GM18867 (cell line): ENCODE data around the gene SFXN3.
A peak's percentile ranks its signal among the peaks of the same experiment; 100 is the strongest.

ENCODE experiments used
- ATAC-seq: cut with Tn5 transposase; IDR thresholded peaks from one replicate; pipeline ENCODE4 v1.9.1; 2021; ENCODE audit warnings: mild to moderate bottlenecking, moderate library complexity; ENCODE audit not compliant: unreplicated experiment

The SFXN3 gene

DNA sequence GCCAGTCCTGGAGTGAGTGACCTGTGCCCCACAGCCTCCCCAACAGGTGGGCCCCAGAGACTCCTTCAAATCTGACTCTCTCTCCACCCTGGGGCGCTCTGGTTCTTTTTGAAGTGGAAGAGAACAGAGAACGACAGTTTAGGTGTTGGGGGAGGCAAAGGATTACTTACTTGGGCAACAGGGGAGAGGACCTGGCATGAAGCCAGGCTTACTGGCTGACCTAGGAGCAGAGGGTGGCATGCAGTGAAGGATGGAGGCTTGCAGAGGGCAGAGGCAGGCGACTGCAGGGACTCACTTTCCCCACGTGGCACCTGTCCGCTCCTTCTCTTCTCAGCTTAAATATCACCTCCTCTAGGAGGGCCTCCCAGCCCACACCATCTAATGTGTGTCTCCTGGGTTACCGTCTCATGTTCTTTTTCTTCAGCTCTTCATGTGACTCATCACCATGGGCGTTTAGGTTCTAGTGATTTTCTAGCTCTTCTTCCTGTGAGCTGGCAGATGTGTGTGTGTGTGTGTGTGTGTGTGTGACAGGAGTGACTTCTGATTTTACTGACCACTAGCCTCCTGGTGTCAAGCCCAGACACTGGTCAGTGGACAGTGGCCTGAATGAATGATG is 16.0 kb upstream of the SFXN3 start:
- no peak for ATAC-seq

DNA sequence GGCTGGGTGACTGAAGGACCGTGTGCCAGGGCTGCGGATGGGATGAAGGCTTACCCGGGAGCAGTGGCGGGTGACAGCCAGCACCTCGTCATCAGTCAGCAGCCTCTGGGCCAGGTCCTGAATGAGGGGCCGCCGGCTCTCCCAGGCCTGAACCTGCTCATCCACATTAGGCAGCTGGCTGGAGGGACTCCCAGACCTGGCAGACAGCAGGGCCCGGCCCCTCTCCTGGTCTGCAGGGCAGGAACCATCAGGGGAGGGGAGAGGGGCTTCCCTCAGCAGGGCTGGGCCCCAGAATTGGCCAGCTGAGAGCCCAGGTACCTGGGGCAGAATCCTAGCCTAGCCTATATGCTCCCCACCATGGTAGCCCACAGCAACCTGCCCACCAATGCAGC is 15.5 kb upstream of the SFXN3 start:
- no peak for ATAC-seq

DNA sequence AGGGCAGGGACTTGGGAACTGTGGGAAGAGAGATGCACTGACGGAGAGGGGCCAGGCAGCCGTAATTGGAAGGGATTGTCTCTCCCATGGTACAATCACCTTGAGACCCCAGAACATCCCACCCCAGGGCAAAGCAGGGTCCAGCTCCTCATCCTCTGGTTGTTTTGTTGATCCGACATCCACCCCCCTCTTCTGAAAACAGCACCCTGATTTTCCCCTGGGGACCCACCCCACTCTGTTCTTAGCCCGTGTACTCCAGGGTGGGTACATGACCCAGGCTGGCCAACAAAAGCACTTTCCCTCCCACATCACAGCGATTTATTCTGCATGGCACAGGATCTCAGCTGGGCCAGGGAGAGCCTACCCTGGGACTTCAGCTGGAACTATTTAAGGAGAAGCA is 14.2 kb upstream of the SFXN3 start:
- no peak for ATAC-seq

DNA sequence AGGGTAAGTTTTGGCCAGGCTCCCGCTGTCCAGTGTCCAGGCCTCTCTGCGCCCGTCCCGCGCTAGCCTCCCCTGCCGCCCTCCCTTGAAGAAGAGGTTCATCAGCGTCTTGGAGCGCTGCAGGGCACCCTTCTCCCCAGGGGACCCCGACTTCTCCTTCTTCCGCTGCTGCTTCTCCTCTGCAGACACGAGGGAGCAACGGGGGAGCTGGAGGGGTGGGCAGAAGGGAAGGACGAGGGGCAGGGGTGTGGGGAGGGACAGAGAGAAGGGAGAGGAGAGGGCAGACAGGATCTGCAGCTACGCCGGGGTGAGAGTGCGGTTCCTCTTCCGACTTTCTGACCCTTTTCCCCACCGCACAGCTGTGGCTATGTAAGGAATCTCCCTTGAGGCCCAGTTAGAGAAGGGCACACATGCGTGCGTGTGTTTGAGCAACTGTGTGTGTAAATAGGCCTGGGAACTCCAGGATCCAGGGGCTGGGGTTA is 12.9 kb upstream of the SFXN3 start:
- no peak for ATAC-seq

DNA sequence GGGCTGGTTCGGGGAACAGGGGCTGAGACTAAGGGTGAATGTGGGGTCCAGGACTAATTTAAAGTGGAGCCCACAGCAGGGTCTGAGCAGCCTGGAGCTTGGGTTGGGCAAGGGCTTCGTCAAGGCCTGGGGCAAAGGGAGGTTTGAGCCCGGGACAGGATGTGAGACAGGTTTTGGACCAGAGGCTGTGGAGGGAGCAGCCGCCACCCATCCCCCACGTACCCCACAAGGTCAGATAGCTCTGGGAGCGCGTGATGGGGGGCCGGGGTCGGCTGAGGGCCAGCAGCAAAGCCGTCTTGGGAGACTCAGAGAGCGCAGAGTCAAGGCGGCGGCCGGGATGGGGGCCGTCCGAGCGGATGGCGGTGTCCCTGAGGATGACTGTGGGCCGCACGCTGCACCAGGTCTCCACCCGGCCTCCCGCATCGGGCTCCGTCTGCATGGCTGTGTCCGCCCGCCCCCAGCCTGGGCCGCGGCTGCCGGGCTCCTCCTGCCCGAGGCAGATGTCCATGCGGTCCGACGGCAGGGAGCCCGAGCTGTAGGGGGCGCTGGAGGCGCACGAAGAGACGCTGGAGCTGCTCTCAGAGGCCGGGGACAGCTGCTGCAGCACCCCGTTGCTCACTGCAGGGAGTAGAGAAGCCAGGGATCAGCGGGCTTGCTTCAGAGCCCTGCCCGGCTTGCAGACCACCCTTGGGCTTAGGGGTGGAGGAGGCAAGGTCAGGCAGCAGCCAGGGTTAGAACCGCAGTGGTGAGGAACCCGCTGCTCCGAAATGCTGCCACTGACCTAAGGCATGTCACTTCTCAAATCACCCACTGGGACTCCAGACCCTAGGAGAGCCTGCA is 12.2 kb upstream of the SFXN3 start:
- ATAC-seq: no peak

DNA sequence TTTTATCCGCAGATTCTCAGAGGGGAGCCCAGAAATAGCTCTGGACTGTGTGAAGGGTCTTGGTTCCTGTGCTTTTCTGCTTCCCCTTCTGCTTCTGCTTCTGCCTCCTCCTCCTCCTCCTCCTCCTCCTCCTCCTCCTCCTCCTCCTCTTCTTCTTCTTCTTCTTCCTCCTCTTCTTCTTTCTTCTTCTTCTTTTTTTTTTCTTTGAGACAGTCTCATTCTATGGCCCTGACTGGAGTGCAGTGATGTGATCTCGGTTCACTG is 11.7 kb upstream of the SFXN3 start:
- ATAC-seq: no peak

DNA sequence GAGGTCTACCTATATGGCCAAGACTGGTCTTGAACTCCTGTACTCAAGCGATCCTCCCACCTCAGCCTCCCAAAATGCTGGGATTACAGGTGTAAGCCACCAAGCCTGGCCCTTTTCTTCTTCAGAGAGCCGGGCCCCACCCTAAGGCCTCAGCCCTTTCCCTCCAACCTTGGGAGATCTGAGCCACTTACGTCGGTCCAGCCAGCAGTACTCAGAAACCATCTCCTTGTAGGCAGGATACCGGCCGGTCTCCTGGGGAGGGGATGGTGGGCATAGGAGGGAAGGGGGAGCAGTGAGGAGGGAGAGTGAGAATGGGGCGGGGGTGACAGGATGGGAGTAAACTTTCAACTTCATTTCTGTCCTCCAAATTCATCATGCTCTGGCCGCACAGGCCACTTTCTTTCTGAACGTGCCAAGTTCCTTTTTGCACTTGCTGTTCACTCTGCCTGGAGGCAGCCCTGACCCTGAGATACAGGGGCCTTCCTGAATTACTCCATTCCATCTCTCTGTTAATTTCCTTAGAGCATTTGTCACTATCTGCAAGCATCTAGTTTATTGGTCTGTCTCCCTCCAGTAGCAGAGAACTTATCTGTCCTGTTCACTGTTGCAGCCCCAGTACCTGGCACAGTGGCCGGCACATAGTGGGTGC is 10.5 kb upstream of the SFXN3 start:
- ATAC-seq: no peak

DNA sequence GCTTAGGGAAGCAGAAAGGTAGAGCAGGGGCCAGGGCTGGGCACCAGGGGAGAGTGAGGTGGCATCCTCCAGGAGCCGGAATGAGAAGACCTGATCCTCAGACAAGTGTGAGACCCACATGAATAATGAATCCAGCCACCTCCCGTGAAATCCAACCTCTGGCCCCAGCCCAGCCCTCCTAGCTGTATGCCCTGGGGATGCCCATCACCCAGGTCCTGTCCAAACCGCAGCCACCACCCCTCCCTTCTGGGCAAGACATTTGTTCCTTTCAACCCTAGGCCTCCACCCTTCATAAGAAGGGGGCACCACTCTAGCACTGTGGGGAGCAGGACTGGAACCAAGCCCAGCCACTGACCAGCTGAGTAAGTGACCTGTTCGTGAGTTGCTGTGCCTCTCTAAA is 9.8 kb upstream of the SFXN3 start:
- no peak for ATAC-seq

DNA sequence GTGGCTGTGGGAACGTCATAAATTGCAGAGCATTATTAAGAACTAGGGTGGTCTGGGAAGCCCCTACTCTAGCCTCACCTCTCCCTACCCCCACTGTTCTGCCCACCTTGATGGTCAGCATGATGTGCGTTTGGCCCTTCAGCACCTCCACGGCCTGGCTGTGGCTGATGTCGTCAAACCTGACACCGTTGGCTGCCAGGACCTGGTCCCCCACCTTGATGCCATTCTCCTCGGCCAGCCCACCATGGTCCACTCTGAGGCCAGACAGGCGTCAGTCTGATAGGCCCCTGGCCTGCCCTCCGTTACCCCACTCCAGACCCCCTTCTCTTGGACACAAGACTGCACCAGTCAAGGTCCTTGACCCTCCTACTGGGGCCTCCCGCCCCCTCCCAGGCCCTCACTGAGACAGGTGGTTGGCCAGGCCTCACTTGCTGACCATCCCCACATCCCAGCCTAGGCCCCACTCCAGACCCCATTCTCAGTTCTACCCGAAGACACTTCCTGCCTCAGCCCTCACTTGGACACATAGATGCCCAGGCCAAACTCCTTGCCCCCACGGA is 9.3 kb upstream of the SFXN3 start:
- ATAC-seq: no peak

DNA sequence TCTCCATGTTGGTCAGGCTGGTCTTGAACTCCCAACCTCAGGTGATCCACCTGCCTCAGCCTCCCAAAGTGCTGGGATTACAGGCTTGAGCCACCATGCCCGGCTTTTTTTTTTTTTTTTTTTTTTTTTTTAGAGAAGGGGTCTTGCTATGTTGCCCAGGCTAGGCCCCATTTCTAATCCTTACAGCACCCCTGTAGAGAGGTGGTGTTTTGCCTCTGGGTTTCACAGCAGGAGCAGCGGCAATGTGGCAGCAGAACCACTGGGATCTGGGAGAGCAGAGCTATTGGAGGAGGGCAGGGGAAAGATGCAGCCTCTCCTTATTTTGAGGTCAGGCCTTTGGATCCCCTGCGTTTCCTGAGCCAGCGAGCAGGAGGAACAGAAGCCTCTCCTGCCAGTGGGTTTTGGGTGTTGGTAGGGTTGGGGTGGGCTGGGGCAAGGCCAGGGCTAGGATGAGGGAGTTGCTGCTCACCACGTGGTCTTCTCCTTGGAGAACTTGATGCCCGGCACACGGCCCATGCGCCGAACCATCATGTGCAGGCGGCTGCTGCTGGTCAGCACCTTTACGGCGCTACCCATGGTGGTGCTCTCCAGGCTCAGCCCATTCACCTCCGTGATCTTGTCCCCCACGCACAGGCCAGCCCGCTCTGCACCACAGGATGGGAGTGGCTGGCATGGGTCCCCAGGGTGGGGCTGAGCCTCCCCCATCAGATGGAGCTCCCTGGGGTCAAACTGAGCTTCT is 7.9 kb upstream of the SFXN3 start:
- no peak for ATAC-seq

DNA sequence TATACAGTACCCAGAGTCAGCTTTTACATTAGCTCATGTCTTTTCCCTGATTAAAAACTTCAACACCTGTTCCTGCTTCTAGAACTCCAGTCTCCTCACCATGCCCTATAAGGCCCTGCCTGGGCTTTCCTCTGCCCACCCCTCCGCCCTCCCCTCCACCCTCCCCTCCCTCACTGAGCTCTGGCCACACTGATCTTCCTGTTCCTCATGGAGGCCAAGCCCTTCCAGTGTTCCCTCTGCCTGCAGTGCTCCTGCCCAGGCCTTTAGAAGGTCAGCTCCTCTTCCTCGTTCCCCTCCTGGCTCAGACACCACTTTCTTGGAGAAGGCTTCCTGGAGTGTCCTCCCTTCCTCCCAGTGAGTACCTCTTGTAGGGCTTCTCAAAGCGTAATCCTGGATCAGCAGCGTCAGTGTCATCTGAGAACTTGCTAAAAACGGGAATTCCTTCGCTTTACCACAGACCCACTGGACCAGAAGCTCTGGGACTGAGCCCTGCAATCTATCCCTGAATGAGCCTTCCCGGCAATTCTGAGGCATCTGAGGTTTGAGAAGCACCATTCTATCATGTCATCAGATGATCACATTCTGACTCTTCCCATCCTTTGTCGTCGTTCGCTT is 3.8 kb upstream of the SFXN3 start:
- ATAC-seq: no peak

DNA sequence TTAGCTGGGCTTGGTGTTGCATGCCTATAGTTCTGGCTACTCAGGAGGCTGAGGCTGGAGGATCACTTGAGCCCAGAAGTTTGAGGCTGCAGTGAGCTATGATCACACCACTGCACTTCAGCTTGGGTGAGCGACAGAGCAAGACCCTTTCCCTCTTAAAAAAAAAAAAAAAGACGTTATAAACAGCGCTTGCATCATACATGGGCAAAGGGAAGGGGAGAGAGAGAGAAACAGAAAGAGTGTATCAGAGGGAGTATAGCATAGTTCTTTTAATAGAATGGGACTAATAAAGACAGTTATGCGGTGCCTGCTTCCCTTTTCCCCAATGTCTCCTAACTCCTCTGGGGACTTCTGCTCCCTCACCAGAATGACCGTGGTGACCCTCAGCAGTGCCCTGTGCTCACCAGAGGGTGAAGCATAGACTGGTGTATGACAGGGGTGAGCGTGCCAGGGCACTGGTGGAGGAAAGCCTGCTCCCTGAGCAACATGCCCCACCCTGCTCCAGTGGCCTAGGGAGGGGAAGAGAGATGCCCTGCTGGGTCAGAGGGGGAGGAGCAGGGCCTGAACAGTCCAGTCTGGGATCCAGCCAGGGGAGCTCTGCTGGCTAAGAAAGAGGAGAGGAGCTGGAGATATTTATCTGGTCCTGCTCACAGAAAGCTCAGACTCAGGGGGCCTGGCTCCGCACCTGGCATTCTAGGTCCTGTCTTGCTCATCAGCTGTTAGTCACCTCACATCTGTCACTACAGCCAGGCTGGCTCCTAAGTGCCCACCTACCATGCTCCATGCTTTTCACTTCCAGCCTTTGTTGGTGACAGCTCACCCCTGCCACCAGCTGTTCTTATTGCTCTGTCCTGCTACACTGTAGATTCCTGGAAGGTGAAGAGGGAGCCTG is 2.3 kb upstream of the SFXN3 start:
- no peak for ATAC-seq

DNA sequence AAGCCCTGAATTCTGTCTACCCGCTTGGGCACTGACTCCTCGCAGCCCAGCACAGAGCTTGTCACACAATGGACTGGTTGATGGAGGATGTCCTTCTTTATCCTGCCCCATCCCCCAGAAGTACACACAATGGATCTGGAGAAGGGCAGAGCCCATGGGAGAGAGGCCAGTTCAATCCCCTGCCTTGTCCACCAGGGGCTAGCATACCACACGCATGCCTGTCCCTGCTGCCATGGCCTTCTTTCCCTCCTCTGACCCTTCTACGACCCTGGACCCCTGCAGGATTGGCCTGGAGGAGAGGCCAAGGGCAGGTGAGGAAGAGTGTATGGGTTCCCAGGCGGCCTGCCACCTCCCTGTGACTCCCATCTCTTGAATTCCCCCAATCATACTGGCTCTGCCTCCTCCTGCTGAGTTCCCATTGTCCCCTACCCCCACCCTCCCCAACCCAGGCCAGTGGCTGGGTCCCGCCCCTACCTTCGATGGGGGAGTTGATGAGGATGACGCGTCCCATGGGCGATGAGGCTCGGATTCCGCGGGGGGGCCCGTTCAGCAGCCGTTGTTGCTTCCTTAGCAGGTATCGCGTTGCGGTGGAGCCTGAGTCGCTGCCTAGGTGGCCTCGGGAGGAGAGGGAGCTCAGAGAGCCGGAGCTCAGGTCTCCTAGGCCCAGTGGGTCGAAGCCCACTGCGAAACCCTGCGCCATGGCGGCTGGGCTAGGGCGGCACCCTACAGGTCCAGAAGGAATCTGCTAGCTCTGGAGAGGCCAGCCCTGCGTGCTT is 1.3 kb upstream of the SFXN3 start:
- no peak for ATAC-seq

DNA sequence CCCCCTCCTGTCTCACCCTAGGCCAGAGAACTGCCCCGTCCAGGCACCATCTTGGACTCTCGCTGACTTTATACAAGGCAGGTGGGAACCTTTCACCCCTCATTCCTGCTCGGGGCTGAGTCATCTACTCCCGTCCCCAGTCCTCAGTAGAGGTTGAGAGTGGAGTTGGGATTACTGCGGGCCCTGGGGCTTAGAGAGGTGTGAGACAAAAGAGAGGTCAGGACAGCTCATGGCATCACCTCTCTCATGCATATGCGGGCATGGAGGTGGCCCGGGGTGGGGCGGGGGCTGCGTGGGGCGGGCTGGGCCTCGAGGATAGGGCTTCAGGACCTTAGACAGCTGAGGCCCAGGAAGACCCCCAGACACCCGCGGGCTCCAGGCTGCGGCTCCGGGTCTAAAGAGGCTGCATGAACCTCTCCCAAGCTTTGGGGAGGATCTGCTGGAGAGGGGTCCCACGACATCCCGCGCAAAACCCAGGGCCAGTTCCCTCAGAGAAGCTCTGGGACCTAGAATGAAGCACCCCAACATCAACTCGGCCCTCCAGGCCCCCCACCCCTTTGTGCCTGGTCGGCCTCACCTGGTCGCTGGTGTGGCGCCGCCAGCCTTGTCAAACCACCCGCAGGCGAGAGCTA is 422 bp upstream of the SFXN3 start:
- ATAC-seq: no peak

DNA sequence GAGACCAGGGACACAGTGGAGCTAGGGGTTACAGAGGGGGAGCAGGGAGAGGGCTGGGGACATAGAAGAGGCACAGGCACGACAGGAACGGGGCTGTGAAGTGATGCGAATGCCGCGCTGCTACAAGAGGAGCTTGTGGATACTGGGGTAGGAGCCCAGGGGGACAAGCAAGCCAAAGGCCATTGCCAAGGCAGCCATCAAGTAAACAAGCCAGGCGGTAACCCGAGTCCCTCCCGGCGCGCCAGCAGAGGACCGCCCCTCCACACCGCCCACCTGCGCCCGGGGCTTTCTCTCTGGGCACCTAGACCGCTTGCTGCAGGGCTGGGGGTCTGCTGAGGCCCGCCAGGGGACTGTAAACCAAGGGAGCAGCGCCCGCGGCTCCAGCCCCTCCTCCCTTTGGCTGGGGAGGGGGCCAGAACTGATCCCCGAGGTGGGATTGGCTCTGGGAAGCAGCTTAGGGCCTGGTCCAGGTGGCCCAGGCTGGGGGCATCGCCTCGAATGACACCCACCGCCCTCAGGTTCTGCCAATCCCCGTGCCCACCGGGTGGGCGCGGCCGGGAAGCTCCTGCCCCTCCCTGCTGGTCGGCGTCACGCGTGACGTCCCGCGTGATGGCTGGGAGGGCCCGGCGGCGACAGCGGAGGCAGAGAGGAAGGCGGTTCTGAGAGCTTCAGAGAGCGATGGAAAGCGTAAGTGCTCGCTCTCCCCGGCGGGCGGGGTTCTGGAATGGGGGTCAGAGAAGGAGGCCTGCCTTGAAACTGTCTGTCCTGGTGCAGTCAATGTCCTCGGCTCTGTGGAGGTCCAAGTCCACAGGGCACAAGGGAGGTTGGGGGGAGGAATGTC is 982 bp downstream of the SFXN3 start:
- ATAC-seq: peak; percentile 38

DNA sequence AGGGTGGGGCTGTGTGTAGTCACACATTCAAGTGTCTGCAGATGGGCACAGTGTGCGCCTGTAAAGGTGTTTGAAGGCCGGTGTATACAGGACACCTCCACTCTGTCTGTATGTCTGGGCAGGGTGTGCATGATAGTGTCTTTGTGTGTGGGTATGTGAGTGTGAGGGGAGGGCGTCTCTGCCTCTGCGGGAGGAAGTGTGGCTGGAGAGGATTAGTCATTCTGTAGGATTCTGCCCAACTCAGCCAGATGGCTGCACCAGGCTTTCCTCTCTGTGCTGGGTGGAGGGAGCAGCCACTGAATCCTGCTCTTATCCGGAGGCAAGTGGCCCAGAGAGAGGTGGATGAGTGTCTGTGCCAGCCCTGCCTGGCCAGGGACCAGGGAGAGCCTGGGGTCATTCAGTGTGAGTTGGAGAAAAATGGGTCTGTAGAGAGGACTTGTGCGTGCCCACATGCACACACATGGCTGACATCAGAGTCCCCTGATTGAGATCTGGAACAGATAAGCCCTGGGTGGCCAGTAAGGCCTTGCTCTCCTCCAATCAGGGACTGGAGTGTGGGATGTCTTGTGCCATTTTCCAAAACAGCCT is 1.7 kb downstream of the SFXN3 start:
- no peak for ATAC-seq

DNA sequence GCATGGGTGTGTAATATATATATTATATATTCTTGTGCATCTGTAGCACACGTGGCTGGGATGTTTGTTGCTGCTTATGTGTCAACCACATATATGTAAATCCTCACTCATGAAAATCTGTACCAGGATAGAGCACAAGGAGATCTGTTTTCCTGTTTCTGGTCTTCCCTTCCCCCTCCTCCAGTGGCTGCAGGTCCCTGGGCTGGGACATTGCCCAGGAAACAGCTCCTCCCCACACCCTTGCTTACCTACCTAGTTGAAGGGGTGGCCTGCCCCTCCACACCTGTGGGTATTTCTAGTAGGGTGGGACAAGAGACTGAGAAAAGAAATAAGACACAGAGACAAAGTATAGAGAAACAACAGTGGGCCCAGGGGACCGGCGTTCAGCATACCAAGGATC is 2.2 kb downstream of the SFXN3 start:
- no peak for ATAC-seq
